GM18858 (cell line): ENCODE measurements around the gene FSTL5.

ENCODE experiments used
- ATAC-seq: cut with Tn5 transposase; IDR thresholded peaks from one replicate; pipeline ENCODE4 v1.9.1; 2021; ENCODE audit not compliant: unreplicated experiment

Gene FSTL5

GRCh38 chr4:161937596-161937995 lies 226.2 kb downstream of the FSTL5 start:
- no peak for ATAC-seq

- no peak for ATAC-seq
Observed at GRCh38 chr4:161936625-161937550, 226.9 kb downstream of the FSTL5 start.

GRCh38 chr4:161931089-161931488 lies 232.7 kb downstream of the FSTL5 start:
- ATAC-seq: no peak

GRCh38 chr4:161929956-161930355 lies 233.8 kb downstream of the FSTL5 start:
- no peak for ATAC-seq

- ATAC-seq: no peak
Observed at GRCh38 chr4:161926033-161926828, 237.6 kb downstream of the FSTL5 start.

GRCh38 chr4:161920304-161921052 lies 243.3 kb downstream of the FSTL5 start:
- ATAC-seq: no peak

GRCh38 chr4:161919442-161920220 lies 244.2 kb downstream of the FSTL5 start:
- peak; percentile 45 for ATAC-seq

- no peak for ATAC-seq
Observed at GRCh38 chr4:161916035-161916434, 247.8 kb downstream of the FSTL5 start.

GRCh38 chr4:161907590-161907955 lies 256.2 kb downstream of the FSTL5 start:
- ATAC-seq: no peak

GRCh38 chr4:161906836-161907589 lies 256.8 kb downstream of the FSTL5 start:
- no peak for ATAC-seq

GRCh38 chr4:161900110-161900509 lies 263.7 kb downstream of the FSTL5 start:
- ATAC-seq: no peak

- ATAC-seq: no peak
Observed at GRCh38 chr4:161894493-161895167, 269.2 kb downstream of the FSTL5 start.

- no peak for ATAC-seq
Observed at GRCh38 chr4:161894014-161894413, 269.8 kb downstream of the FSTL5 start.

- ATAC-seq: no peak
Observed at GRCh38 chr4:161893566-161893965, 270.2 kb downstream of the FSTL5 start.

- no peak for ATAC-seq
Observed at GRCh38 chr4:161892951-161893350, 270.8 kb downstream of the FSTL5 start.

- no peak for ATAC-seq
Observed at GRCh38 chr4:161883157-161883556, 280.6 kb downstream of the FSTL5 start.

- no peak for ATAC-seq
Observed at GRCh38 chr4:161881370-161881769, 282.4 kb downstream of the FSTL5 start.

- ATAC-seq: no peak
Observed at GRCh38 chr4:161869511-161869910, 294.3 kb downstream of the FSTL5 start.

GRCh38 chr4:161856711-161857326 lies 307.0 kb downstream of the FSTL5 start:
- no peak for ATAC-seq
